DND-41 (cell line): ENCODE results near the gene NLRP3.

Source experiments
- ATAC-seq: fragments of 200-7000 bp; cut with Tn5 transposase; 3 replicates; pipeline ENCODE4 v1.9.1; 2021; ENCODE audit warnings: low read depth; ENCODE audit not compliant: insufficient read depth
- DNase-seq: peaks from one replicate; pipeline ENCODE4 v3.0.0-alpha.2; 2020
- H2AFZ ChIP-seq: 2 replicates; pipeline ENCODE4 v1.6.0; 2012; ENCODE audit warnings: low read depth, low read length
- H3K27ac ChIP-seq: 2 replicates; pipeline ENCODE4 v1.5.1; 2012; ENCODE audit warnings: low read length, inconsistent platforms
- H3K27me3 ChIP-seq: fragments of 200-600 bp; sonication (generic); 2 replicates; pipeline ENCODE4 v1.6.0; 2012; ENCODE audit warnings: low read length, mild to moderate bottlenecking, inconsistent platforms; ENCODE audit not compliant: insufficient read depth, poor library complexity
- H3K36me3 ChIP-seq: 2 replicates; pipeline ENCODE4 v1.5.1; 2012; ENCODE audit warnings: low read length, inconsistent platforms; ENCODE audit not compliant: insufficient read depth
- H3K4me1 ChIP-seq: 2 replicates; pipeline ENCODE4 v1.5.1; 2012; ENCODE audit warnings: mild to moderate bottlenecking, low read length; ENCODE audit not compliant: insufficient read depth
- H3K4me2 ChIP-seq: 2 replicates; pipeline ENCODE4 v1.6.0; 2012; ENCODE audit warnings: mild to moderate bottlenecking, moderate library complexity, low read length, inconsistent platforms; ENCODE audit not compliant: insufficient read depth
- H3K4me3 ChIP-seq, 2 experiments: fragments of 200-600 bp in 1 of 2; shearing (Covaris generic) in 1 of 2; 2 replicates each; pipeline ENCODE4 v1.5.1; 2012 to 2016; ENCODE audit warnings: inconsistent platforms in 2 of 2, low read length in 2 of 2, mild to moderate bottlenecking in 2 of 2, low read depth in 1 of 2, moderate library complexity in 1 of 2
- H3K79me2 ChIP-seq: 2 replicates; pipeline ENCODE4 v1.6.0; 2012; ENCODE audit warnings: low read length, inconsistent platforms; ENCODE audit not compliant: insufficient read depth
- H3K9ac ChIP-seq: 2 replicates; pipeline ENCODE4 v1.6.0; 2012; ENCODE audit warnings: low read depth, mild to moderate bottlenecking, inconsistent platforms, low read length, moderate library complexity
- H3K9me3 ChIP-seq: 2 replicates; pipeline ENCODE4 v1.5.1; 2012; ENCODE audit warnings: low read length, moderate library complexity, mild to moderate bottlenecking, inconsistent platforms; ENCODE audit not compliant: insufficient read depth, severe bottlenecking
- H4K20me1 ChIP-seq: 2 replicates; pipeline ENCODE4 v1.6.0; 2012; ENCODE audit warnings: low read length; ENCODE audit not compliant: insufficient read depth
- CTCF ChIP-seq: IDR thresholded peaks from 2 replicates; pipeline ENCODE4 v1.5.1; 2012; ENCODE audit warnings: borderline replicate concordance, low read length, moderate library complexity, mild to moderate bottlenecking; ENCODE audit not compliant: poor library complexity, severe bottlenecking; ENCODE audit errors: extremely low read depth
- EZH2 ChIP-seq: IDR thresholded peaks from 3 replicates; pipeline ENCODE4 v1.6.1; 2012; ENCODE audit warnings: borderline replicate concordance, low read depth, mild to moderate bottlenecking, moderate library complexity, low read length, inconsistent platforms; ENCODE audit not compliant: severe bottlenecking

NLRP3 gene

GRCh38 chr1:247400685-247401084 is 15.3 kb upstream of the NLRP3 start:
- no peak for TF ChIP-seq CTCF
- TF ChIP-seq EZH2: no peak
- Histone ChIP-seq H2AFZ (no peak overlapping the region), H3K4me1 (no peaks in the 10 kb centered on the region), H3K4me2 (no peak overlapping the region), H3K9ac (no peak overlapping the region), H3K79me2 (no peaks in the 10 kb centered on the region), H3K27me3 (no peaks in the 10 kb centered on the region), H3K27ac (no peak overlapping the region), H3K9me3 (no peaks in the 10 kb centered on the region), H3K4me3 (no peak overlapping the region), H4K20me1 (no peaks in the 10 kb centered on the region), H3K36me3 (no peaks in the 10 kb centered on the region)
- ATAC-seq: no peak
- DNase-seq: no peak

- no peaks in the 10 kb centered on the region for H3K9me3 ChIP-seq
- no peaks in the 10 kb centered on the region for H4K20me1 ChIP-seq
- DNase-seq (no peak), ATAC-seq (no peak)
- no peak overlapping the region for H3K4me3 ChIP-seq
- no peak overlapping the region for H3K4me2 ChIP-seq
- no peak overlapping the region for H3K27ac ChIP-seq
- H2AFZ ChIP-seq: no peak overlapping the region
- no peaks in the 10 kb centered on the region for H3K4me1 ChIP-seq
- no peaks in the 10 kb centered on the region for H3K79me2 ChIP-seq
- no peak overlapping the region for H3K9ac ChIP-seq
- H3K27me3 ChIP-seq: no peaks in the 10 kb centered on the region
- no peaks in the 10 kb centered on the region for H3K36me3 ChIP-seq
- TF ChIP-seq CTCF: no peak
- no peak for TF ChIP-seq EZH2
Observed at GRCh38 chr1:247401310-247402119, 14.5 kb upstream of the NLRP3 start.

- ATAC-seq (no peak), DNase-seq (no peak)
- no peaks in the 10 kb centered on the region for H3K36me3 ChIP-seq
- no peaks in the 10 kb centered on the region for H3K27me3 ChIP-seq
- no peak overlapping the region for H3K4me3 ChIP-seq
- no peaks in the 10 kb centered on the region for H3K79me2 ChIP-seq
- H3K4me2 ChIP-seq: no peak overlapping the region
- no peak overlapping the region for H3K27ac ChIP-seq
- no peaks in the 10 kb centered on the region for H3K4me1 ChIP-seq
- TF ChIP-seq CTCF (no peak), EZH2 (no peak)
- H3K9me3 ChIP-seq: no peaks in the 10 kb centered on the region
- no peaks in the 10 kb centered on the region for H4K20me1 ChIP-seq
- no peak overlapping the region for H2AFZ ChIP-seq
- H3K9ac ChIP-seq: no peak overlapping the region
Observed at GRCh38 chr1:247402120-247402675, 13.8 kb upstream of the NLRP3 start.
